Measurements from ENCODE around the gene KLK1. TPM values are rescaled to one million over a fixed set of nuclear protein-coding genes. Genes with fewer than 3 reads are reported as not detected.
A peak's percentile ranks its signal among the peaks of the same experiment; 100 is the strongest.

The KLK1 gene
- polyA plus RNA-seq, 3 donors, result 0.66 to 0.72 TPM; not detected in 1

DNA sequence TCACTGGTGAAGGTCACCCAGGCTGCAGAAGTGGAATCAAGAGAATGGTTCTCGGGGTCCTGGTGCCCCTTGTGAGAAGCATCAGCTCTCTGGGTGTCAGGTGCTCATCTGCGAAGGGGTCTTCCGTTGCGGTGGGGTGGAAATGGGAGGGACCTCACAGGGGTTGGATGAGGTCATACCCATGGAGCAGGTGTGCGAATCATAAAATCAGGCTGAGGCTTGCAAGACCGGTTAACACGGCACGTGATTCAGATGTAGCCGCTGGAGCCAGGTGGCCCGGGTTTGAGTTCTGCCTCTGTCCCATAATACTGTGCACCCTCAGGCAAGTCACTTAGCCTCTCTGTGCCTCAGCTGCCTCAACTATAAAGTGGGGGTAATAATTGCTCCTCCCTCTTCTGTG lies 13.7 kb upstream of the KLK1 start:
- TF ChIP-seq, protein P1, sequence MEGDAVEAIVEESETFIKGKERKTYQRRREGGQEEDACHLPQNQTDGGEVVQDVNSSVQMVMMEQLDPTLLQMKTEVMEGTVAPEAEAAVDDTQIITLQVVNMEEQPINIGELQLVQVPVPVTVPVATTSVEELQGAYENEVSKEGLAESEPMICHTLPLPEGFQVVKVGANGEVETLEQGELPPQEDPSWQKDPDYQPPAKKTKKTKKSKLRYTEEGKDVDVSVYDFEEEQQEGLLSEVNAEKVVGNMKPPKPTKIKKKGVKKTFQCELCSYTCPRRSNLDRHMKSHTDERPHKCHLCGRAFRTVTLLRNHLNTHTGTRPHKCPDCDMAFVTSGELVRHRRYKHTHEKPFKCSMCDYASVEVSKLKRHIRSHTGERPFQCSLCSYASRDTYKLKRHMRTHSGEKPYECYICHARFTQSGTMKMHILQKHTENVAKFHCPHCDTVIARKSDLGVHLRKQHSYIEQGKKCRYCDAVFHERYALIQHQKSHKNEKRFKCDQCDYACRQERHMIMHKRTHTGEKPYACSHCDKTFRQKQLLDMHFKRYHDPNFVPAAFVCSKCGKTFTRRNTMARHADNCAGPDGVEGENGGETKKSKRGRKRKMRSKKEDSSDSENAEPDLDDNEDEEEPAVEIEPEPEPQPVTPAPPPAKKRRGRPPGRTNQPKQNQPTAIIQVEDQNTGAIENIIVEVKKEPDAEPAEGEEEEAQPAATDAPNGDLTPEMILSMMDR (IDR thresholded peaks at IDR 0.05), result no peak
- no peak overlapping the region for H3K4me3 ChIP-seq (replicated peaks in 1 of 3; ENCODE audit: low read depth in 2 of 3, low read length in 3 of 3)
- peaks cover 0 to 2% of the 10 kb centered on the region in 2 donors for H3K36me3 Mint-ChIP-seq
- H3K36me3 ChIP-seq (replicated peaks in 1 of 2; ENCODE audit: control insufficient read depth in 1 of 2, insufficient read depth in 2 of 2, low read length in 2 of 2), result no peaks in the 10 kb centered on the region
- peaks cover 48 to 68% (median 50%) of the 10 kb centered on the region in 3 donors for H3K27me3 Mint-ChIP-seq (ENCODE audit: low read depth in 3 of 3)
- peaks cover 12 to 38% of the 10 kb centered on the region in 2 donors for H3K27me3 ChIP-seq (ENCODE audit: control insufficient read depth in 2 of 2, insufficient read depth in 2 of 2, low read length in 2 of 2)
- peak overlapping the region; percentile 1 to 95 for H3K4me3 Mint-ChIP-seq
- no peak overlapping the region for H3K9ac ChIP-seq (ENCODE audit: insufficient read depth, low read length, poor library complexity, severe bottlenecking)
- no peak overlapping the region for H3K4me2 ChIP-seq (replicated peaks; ENCODE audit: extremely low read depth, low read length, poor library complexity, severe bottlenecking)
- no peak overlapping the region for H3K27ac ChIP-seq (ENCODE audit: low read depth in 1 of 2, low read length in 2 of 2)
- WGBS (ENCODE audit: insufficient coverage), result 77% methylated on average over 10 of the region's 10 CpGs
- DNase-seq, result no peak
- H3K79me2 ChIP-seq (ENCODE audit: insufficient read depth, low read length), result no peaks in the 10 kb centered on the region
- H3K4me1 Mint-ChIP-seq, result peaks cover 13% of the 10 kb centered on the region
- H3K9me3 ChIP-seq (replicated peaks in 1 of 2; ENCODE audit: control insufficient read depth in 1 of 2, insufficient read depth in 1 of 2, low read length in 2 of 2), result no peaks in the 10 kb centered on the region
- H4K20me1 ChIP-seq (ENCODE audit: insufficient read depth, low read length), result no peaks in the 10 kb centered on the region
- intact Hi-C loops (cut with micrococcal nuclease), result no loop called here
- H3K27ac Mint-ChIP-seq, result no peak overlapping the region
- no peak overlapping the region for H2AFZ ChIP-seq (ENCODE audit: insufficient read depth, low read depth, low read length, poor library complexity, severe bottlenecking)
- H3K4me1 ChIP-seq (ENCODE audit: control insufficient read depth in 1 of 2, insufficient read depth in 2 of 2, low read length in 2 of 2), result peaks cover 8 to 11% of the 10 kb centered on the region in 2 donors
- peaks cover 0 to 10% (median 0%) of the 10 kb centered on the region in 7 donors for H3K9me3 Mint-ChIP-seq

DNA sequence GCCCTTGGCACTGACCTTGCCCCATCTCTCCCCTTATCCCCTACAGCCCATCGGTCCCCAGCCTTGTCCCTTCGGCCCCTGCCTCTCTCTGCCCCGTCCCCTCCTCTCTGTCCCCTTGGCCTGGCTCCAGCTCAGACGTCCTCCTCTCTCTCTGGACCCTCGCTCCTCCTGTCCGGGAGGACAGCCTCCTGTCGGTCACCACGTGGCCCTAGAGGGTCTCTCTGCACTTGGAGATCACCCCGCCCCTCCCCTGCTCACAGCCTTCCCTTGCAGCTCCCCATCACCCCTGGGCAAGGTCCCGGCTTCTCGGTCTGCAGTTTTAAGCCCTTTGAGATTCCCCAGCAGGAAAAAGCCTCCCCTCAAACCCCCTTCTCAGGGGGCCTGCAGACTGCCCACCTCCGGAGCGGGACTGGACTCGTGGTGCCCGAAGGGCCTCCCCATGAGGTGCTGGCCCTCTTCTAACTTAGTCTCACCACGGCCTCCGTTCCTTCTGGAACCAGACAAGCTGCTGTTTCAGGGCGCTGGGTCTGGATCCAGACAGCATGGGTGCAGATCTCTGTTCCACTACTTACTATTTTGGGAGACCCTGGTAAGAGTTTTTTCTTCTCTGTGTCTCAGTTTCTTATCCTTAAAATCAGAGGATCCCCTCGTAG lies 13.1 kb upstream of the KLK1 start:
- Mint-ChIP-seq H3K9me3 (peaks cover 0 to 10% (median 0%) of the 10 kb centered on the region in 7 donors), H3K27ac (peak overlapping the region in 1 of 7 donors; percentile 78), H3K4me1 (peaks cover 13% of the 10 kb centered on the region), H3K36me3 (peaks cover 0 to 2% of the 10 kb centered on the region in 2 donors), H3K4me3 (peak overlapping the region; percentile 79 to 95), H3K27me3 (ENCODE audit: low read depth in 3 of 3) (peaks cover 48 to 74% (median 52%) of the 10 kb centered on the region in 3 donors)
- peaks cover 12 to 38% of the 10 kb centered on the region in 2 donors for H3K27me3 ChIP-seq (ENCODE audit: control insufficient read depth in 2 of 2, insufficient read depth in 2 of 2, low read length in 2 of 2)
- H3K9me3 ChIP-seq (replicated peaks in 1 of 2; ENCODE audit: control insufficient read depth in 1 of 2, insufficient read depth in 1 of 2, low read length in 2 of 2), result no peaks in the 10 kb centered on the region
- no peaks in the 10 kb centered on the region for H3K36me3 ChIP-seq (replicated peaks in 1 of 2; ENCODE audit: control insufficient read depth in 1 of 2, insufficient read depth in 2 of 2, low read length in 2 of 2)
- H3K9ac ChIP-seq (ENCODE audit: insufficient read depth, low read length, poor library complexity, severe bottlenecking), result no peak overlapping the region
- no peak overlapping the region for H3K27ac ChIP-seq (ENCODE audit: low read depth in 1 of 2, low read length in 2 of 2)
- peak overlapping the region; percentile 84 for H2AFZ ChIP-seq (ENCODE audit: insufficient read depth, low read depth, low read length, poor library complexity, severe bottlenecking)
- H3K79me2 ChIP-seq (ENCODE audit: insufficient read depth, low read length), result no peaks in the 10 kb centered on the region
- TF ChIP-seq, protein P1 (IDR thresholded peaks at IDR 0.05), result no peak
- no peaks in the 10 kb centered on the region for H4K20me1 ChIP-seq (ENCODE audit: insufficient read depth, low read length)
- no peak overlapping the region for H3K4me3 ChIP-seq (replicated peaks in 1 of 3; ENCODE audit: low read depth in 2 of 3, low read length in 3 of 3)
- intact Hi-C loops (cut with micrococcal nuclease), result no loop called here
- 39% methylated on average over 13 of the region's 19 CpGs for WGBS (ENCODE audit: insufficient coverage)
- DNase-seq, result no peak
- peak overlapping the region; percentile 81 for H3K4me2 ChIP-seq (replicated peaks; ENCODE audit: extremely low read depth, low read length, poor library complexity, severe bottlenecking)
- H3K4me1 ChIP-seq (ENCODE audit: control insufficient read depth in 1 of 2, insufficient read depth in 2 of 2, low read length in 2 of 2), result peaks cover 8 to 11% of the 10 kb centered on the region in 2 donors
